PC-3 (cell line): ENCODE data around the gene FAU. TPM values are rescaled to one million over a fixed set of nuclear protein-coding genes. Genes with fewer than 3 reads are reported as not detected.

ENCODE experiments used
- ATAC-seq: fragments of 200-7000 bp; cut with Tn5 transposase; 2 replicates; pipeline ENCODE4 v1.9.1; 2020; ENCODE audit warnings: mild to moderate bottlenecking, moderate library complexity
- BruUV-seq: library from RNA; stranded (reverse); fragments of 400-500 nt; replicated peaks from 2 replicates; lab custom pipeline; 2021; lab: Mats Ljungman, UMichigan
- CTCF ChIA-PET: fragments of 300-600 bp; sonication (Branson Sonifier 250); formaldehyde crosslinking; loops from one replicate; lab custom pipeline; 2022; ENCODE audit warnings: antibody characterized with exemption; lab: Charles Lee
- POLR2A ChIA-PET: fragments of 300-600 bp; sonication (Branson Sonifier 250); formaldehyde crosslinking; loops from one replicate; lab custom pipeline; 2022; ENCODE audit warnings: antibody characterized with exemption; ENCODE audit not compliant: unreplicated experiment; lab: Charles Lee
- DNase-seq: peaks from one replicate; pipeline ENCODE4 v3.0.0-alpha.2; 2015
- H2AFZ ChIP-seq: fragments of 300-600 bp; sonication (generic); 2 replicates; pipeline ENCODE4 v1.6.0; 2016; ENCODE audit warnings: antibody characterized with exemption, low read length
- H3F3A ChIP-seq: fragments of 300-600 bp; sonication (generic); one replicate; pipeline ENCODE4 v1.6.0; 2017; ENCODE audit warnings: antibody characterized with exemption, low read length, control low read depth, mild to moderate bottlenecking; ENCODE audit not compliant: unreplicated experiment
- H3K27ac ChIP-seq: fragments of 300-600 bp; sonication (generic); 2 replicates; pipeline ENCODE4 v1.5.1; 2016; ENCODE audit warnings: mild to moderate bottlenecking, low read length
- H3K27me3 ChIP-seq: fragments of 300-600 bp; sonication (generic); 2 replicates; pipeline ENCODE4 v1.6.1; 2016; ENCODE audit warnings: low read length, mixed read lengths
- H3K36me3 ChIP-seq: fragments of 300-600 bp; sonication (generic); 2 replicates; pipeline ENCODE4 v1.6.1; 2016; ENCODE audit warnings: low read depth, mixed run types, low read length, mixed read lengths
- H3K4me1 ChIP-seq: fragments of 300-600 bp; sonication (generic); 2 replicates; pipeline ENCODE4 v1.5.1; 2016; ENCODE audit warnings: low read length; ENCODE audit not compliant: insufficient read depth
- H3K4me2 ChIP-seq: fragments of 300-600 bp; sonication (generic); 2 replicates; pipeline ENCODE4 v1.6.0; 2016; ENCODE audit warnings: low read length
- H3K4me3 ChIP-seq: fragments of 300-600 bp; sonication (generic); 2 replicates; pipeline ENCODE4 v1.5.1; 2016; ENCODE audit warnings: mild to moderate bottlenecking, low read length, mixed read lengths
- H3K79me2 ChIP-seq: fragments of 300-600 bp; sonication (generic); 2 replicates; pipeline ENCODE4 v1.6.1; 2017; ENCODE audit warnings: low read length, mixed read lengths
- H3K9ac ChIP-seq: fragments of 300-600 bp; sonication (generic); 2 replicates; pipeline ENCODE4 v1.6.0; 2016; ENCODE audit warnings: mild to moderate bottlenecking, low read length
- H3K9me2 ChIP-seq: fragments of 300-600 bp; sonication (generic); replicated peaks from 2 replicates; pipeline ENCODE4 v1.6.1; 2016; ENCODE audit warnings: mixed run types, low read length, mixed read lengths
- H3K9me3 ChIP-seq: fragments of 300-600 bp; sonication (generic); 2 replicates; pipeline ENCODE4 v1.6.1; 2016; ENCODE audit warnings: low read length, mixed read lengths
- H4K20me1 ChIP-seq: fragments of 300-600 bp; sonication (generic); 2 replicates; pipeline ENCODE4 v1.6.1; 2016; ENCODE audit warnings: low read length, mixed read lengths
- EZH2 ChIP-seq: fragments of 300-600 bp; sonication (generic); IDR thresholded peaks from one replicate; pipeline ENCODE4 v1.6.1; 2017; ENCODE audit warnings: antibody characterized with exemption, mild to moderate bottlenecking, low read length; ENCODE audit not compliant: unreplicated experiment
- EZH2phosphoT487 ChIP-seq: fragments of 300-600 bp; sonication (generic); IDR thresholded peaks from 2 replicates; pipeline ENCODE4 v1.6.1; 2018; ENCODE audit warnings: mild to moderate bottlenecking, antibody characterized with exemption, low read length, borderline replicate concordance
- intact Hi-C: fragments of 100-400 bp; cut with micrococcal nuclease; formaldehyde crosslinking; loops from 2 replicates; pipeline ENCODE4 v1.9.0; 2023
- total RNA-seq: library from RNA; depleted of rRNA; stranded (reverse); fragments of >200 nt; gene quantifications from 2 replicates; pipeline ENCODE4 v1.2.3, GENCODE V29; 2014
- TF ChIP-seq, protein P1 (sequence below): fragments of 300-600 bp; sonication (generic); conservative IDR thresholded peaks from 2 replicates; pipeline ENCODE4 v1.5.1; 2017; ENCODE audit warnings: antibody characterized with exemption, low read depth, mild to moderate bottlenecking, low read length

The FAU gene
- total RNA-seq, 1 experiment from 2014 or later, result 1,157 TPM

DNA sequence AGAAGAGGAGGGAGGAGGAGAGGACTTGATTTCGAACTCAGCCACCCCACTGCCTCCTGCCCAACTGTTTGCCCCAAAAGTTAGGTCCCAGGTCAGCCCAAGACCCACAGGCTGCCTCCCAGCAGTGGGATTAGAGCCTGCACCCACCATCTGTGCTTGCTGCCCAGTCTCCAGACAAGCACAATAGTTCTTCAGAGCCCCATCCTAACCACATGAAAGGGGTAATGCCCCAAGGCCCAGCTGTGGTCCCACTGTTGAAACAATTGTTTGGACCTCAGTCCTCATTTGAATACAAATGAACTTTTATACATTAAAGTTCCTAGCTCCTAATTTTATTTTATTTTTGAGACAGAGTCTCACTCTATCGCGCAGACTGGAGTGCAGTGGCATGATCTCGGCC is 31.3 kb downstream of the FAU start:
- H3K4me1 ChIP-seq, result peaks cover 2% of the 10 kb centered on the region; the same call in 1 of the 2 replicates
- CTCF ChIA-PET, result interaction anchor here (0.6 kb wide), 1 partner anchor 352 kb away, joined by 4 read pairs; no protein-coding TSS in a partner anchor
- H3K27me3 ChIP-seq, result no peaks in the 10 kb centered on the region
- BruUV-seq, result no TSS peak
- no peaks in the 10 kb centered on the region for H3F3A ChIP-seq
- H3K9me3 ChIP-seq, result no peaks in the 10 kb centered on the region
- POLR2A ChIA-PET, result interaction anchor here (0.5 kb wide), 1 partner anchor 810 kb away, joined by 3 read pairs; the partner anchor contains the start of gene FOSL1
- H3K9ac ChIP-seq, result no peak overlapping the region
- no peak overlapping the region for H3K4me3 ChIP-seq
- no peaks in the 10 kb centered on the region for H4K20me1 ChIP-seq
- intact Hi-C loops, result no loop called here
- no peak overlapping the region for H3K4me2 ChIP-seq
- peaks cover 4% of the 10 kb centered on the region for H3K79me2 ChIP-seq
- DNase-seq, result no peak
- H2AFZ ChIP-seq, result no peak overlapping the region
- H3K9me2 ChIP-seq, result no peaks in the 10 kb centered on the region
- H3K36me3 ChIP-seq, result peaks cover 10% of the 10 kb centered on the region; the same call in 1 of the 2 replicates
- no peak for ATAC-seq
- no peak overlapping the region for H3K27ac ChIP-seq
- TF ChIP-seq EZH2 (no peak), EZH2phosphoT487 (no peak)
- TF ChIP-seq, protein P1, sequence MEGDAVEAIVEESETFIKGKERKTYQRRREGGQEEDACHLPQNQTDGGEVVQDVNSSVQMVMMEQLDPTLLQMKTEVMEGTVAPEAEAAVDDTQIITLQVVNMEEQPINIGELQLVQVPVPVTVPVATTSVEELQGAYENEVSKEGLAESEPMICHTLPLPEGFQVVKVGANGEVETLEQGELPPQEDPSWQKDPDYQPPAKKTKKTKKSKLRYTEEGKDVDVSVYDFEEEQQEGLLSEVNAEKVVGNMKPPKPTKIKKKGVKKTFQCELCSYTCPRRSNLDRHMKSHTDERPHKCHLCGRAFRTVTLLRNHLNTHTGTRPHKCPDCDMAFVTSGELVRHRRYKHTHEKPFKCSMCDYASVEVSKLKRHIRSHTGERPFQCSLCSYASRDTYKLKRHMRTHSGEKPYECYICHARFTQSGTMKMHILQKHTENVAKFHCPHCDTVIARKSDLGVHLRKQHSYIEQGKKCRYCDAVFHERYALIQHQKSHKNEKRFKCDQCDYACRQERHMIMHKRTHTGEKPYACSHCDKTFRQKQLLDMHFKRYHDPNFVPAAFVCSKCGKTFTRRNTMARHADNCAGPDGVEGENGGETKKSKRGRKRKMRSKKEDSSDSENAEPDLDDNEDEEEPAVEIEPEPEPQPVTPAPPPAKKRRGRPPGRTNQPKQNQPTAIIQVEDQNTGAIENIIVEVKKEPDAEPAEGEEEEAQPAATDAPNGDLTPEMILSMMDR, result no peak

DNA sequence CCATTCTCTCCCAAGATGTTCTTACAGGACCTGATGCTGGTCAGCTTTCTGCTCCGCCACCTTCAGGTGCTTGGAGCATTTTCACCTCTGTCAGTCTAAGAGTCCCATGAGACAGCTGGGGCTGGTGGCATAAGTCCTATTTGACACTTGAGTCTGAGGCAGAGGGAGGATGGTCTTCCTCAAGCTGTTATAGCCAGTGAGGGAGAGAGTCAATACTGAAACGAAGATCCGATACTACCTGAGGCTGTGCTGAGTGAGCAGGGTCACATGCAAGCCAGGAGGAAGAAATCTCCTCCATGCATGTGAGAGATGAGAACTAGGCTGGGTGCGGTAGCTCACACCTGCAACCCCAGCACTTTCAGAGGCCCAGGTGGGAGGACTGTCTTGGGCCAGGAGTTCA is 32.3 kb downstream of the FAU start:
- CTCF ChIA-PET, result no interaction called here
- DNase-seq (no peak), ATAC-seq (no peak)
- Histone ChIP-seq H3K27me3 (no peaks in the 10 kb centered on the region), H3K9ac (no peak overlapping the region), H3K4me2 (no peak overlapping the region), H4K20me1 (no peaks in the 10 kb centered on the region), H3K36me3 (peaks cover 11% of the 10 kb centered on the region; the same call in 1 of the 2 replicates), H3K27ac (no peak overlapping the region), H3K9me2 (no peaks in the 10 kb centered on the region), H3K9me3 (no peaks in the 10 kb centered on the region), H3K4me3 (no peak overlapping the region), H3K4me1 (peaks cover 8% of the 10 kb centered on the region; the same call in 1 of the 2 replicates), H3K79me2 (peaks cover 14% of the 10 kb centered on the region), H3F3A (no peaks in the 10 kb centered on the region), H2AFZ (no peak overlapping the region)
- intact Hi-C loops, result no loop called here
- no peak for TF ChIP-seq EZH2phosphoT487
- TF ChIP-seq EZH2, result no peak
- TF ChIP-seq, protein P1, result no peak
- POLR2A ChIA-PET, result no interaction called here
- no TSS peak for BruUV-seq

DNA sequence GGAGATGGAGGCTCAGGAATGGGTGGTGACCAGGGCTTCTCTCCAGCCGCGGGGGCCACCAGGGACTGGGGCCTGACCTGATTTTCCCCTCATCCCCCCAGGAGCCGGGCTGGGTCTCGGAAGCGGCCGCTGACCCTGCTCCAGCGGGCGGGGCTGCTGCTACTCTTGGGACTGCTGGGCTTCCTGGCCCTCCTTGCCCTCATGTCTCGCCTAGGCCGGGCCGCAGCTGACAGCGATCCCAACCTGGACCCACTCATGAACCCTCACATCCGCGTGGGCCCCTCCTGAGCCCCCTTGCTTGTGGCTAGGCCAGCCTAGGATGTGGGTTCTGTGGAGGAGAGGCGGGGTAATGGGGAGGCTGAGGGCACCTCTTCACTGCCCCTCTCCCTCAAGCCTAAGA is 34.1 kb downstream of the FAU start:
- POLR2A ChIA-PET, result no interaction called here
- Histone ChIP-seq H3F3A (no peaks in the 10 kb centered on the region), H3K9me2 (no peaks in the 10 kb centered on the region), H3K4me1 (peaks cover 12% of the 10 kb centered on the region), H3K4me2 (no peak overlapping the region), H3K27me3 (no peaks in the 10 kb centered on the region), H3K36me3 (peaks cover 11% of the 10 kb centered on the region; the same call in 1 of the 2 replicates), H3K4me3 (no peak overlapping the region), H3K9me3 (no peaks in the 10 kb centered on the region), H3K79me2 (peaks cover 29% of the 10 kb centered on the region), H2AFZ (no peak overlapping the region), H4K20me1 (no peaks in the 10 kb centered on the region), H3K27ac (no peak overlapping the region), H3K9ac (no peak overlapping the region)
- DNase-seq, result no peak
- TF ChIP-seq, protein P1, result no peak
- TF ChIP-seq EZH2 (no peak), EZH2phosphoT487 (no peak)
- ATAC-seq, result no peak
- no TSS peak for BruUV-seq
- CTCF ChIA-PET, result no interaction called here
- intact Hi-C loops, result no loop called here
